GM12878 (cell line): Measurements from ENCODE around the gene BTG2. TPM values are rescaled to one million over a fixed set of nuclear protein-coding genes. Genes with fewer than 3 reads are reported as not detected.

Experiments used
- ATAC-seq: fragments of 200-7000 bp; cut with Tn5 transposase; 3 replicates; pipeline ENCODE4 v1.9.1; 2020; ENCODE audit warnings: mild to moderate bottlenecking, moderate library complexity
- BruUV-seq: library from RNA; stranded (reverse); fragments of 400-500 nt; replicated peaks from 2 replicates; lab custom pipeline; 2021; lab: Mats Ljungman, UMichigan
- CTCF ChIA-PET: fragments of 300-600 bp; sonication (Branson Sonifier 250); formaldehyde crosslinking; extraction: SDS; loops from one replicate; lab custom pipeline; 2021; ENCODE audit warnings: inconsistent platforms; lab: Yijun Ruan, JAX
- POLR2A ChIA-PET: fragments of 350-600 bp; formaldehyde crosslinking; extraction: SDS; loops from one replicate; lab custom pipeline; 2021; ENCODE audit warnings: inconsistent platforms; lab: Charles Lee
- RAD21 ChIA-PET: fragments of 300-600 bp; sonication (Branson Sonifier 250); formaldehyde crosslinking; loops from one replicate; lab custom pipeline; 2023; ENCODE audit warnings: antibody characterized with exemption; ENCODE audit not compliant: unreplicated experiment; lab: Charles Lee
- SMC1A ChIA-PET: fragments of 300-600 bp; sonication (Branson Sonifier 250); formaldehyde crosslinking; loops from one replicate; lab custom pipeline; 2023; ENCODE audit not compliant: unreplicated experiment, uncharacterized antibody; lab: Charles Lee
- DNase-seq: peaks from one replicate; pipeline ENCODE4 v3.0.0-alpha.2; 2011; ENCODE audit warnings: low read depth, low spot score
- FAIRE-seq: peaks from 3 replicates; lab custom pipeline; 2011; peaks lifted over from hg19 to GRCh38; lab: Jason Lieb, UNC
- H2AFZ ChIP-seq: 2 replicates; pipeline ENCODE4 v1.6.0; 2011; ENCODE audit warnings: low read depth, low read length, control low read depth; ENCODE audit not compliant: control insufficient read depth
- H3K27ac ChIP-seq: 2 replicates; pipeline ENCODE4 v1.5.1; 2011; ENCODE audit warnings: control low read depth; ENCODE audit not compliant: control insufficient read depth, insufficient read depth
- H3K27me3 ChIP-seq, 2 experiments: replicated peaks in 1 of 2; 2 replicates each; pipeline versions ENCODE4 v1.6.0 to v1.6.1; 2011; ENCODE audit warnings: low read length in 1 of 2; ENCODE audit not compliant: control insufficient read depth in 2 of 2, insufficient read depth in 2 of 2
- H3K36me3 ChIP-seq, 2 experiments: 2 replicates each; pipeline ENCODE4 v1.5.1; 2011; ENCODE audit warnings: low read length in 1 of 2; ENCODE audit not compliant: control insufficient read depth in 2 of 2, insufficient read depth in 2 of 2
- H3K4me1 ChIP-seq: 2 replicates; pipeline ENCODE4 v1.6.1; 2011; ENCODE audit warnings: mild to moderate bottlenecking, low read length, moderate library complexity, mixed read lengths; ENCODE audit not compliant: control insufficient read depth, insufficient read depth
- H3K4me2 ChIP-seq: 2 replicates; pipeline ENCODE4 v1.6.0; 2011; ENCODE audit warnings: control low read depth; ENCODE audit not compliant: control insufficient read depth, insufficient read depth
- H3K4me3 ChIP-seq: fragments of 200-600 bp; sonication (generic); 2 replicates; pipeline ENCODE4 v1.5.1; 2016
- H3K79me2 ChIP-seq: 2 replicates; pipeline ENCODE4 v1.6.0; 2011; ENCODE audit warnings: low read length; ENCODE audit not compliant: control insufficient read depth, insufficient read depth
- H3K9ac ChIP-seq: 2 replicates; pipeline ENCODE4 v1.8.0; 2011; ENCODE audit warnings: low read length, control low read depth, mixed read lengths; ENCODE audit not compliant: control insufficient read depth, insufficient read depth
- H3K9me3 ChIP-seq: replicated peaks from 3 replicates; pipeline ENCODE4 v1.5.1; 2011; ENCODE audit warnings: mild to moderate bottlenecking, low read length; ENCODE audit not compliant: control insufficient read depth, insufficient read depth
- H4K20me1 ChIP-seq: 2 replicates; pipeline ENCODE4 v1.6.0; 2011; ENCODE audit not compliant: control insufficient read depth, insufficient read depth
- CHD4 ChIP-seq: fragments of 200-600 bp; sonication (generic); IDR thresholded peaks from 2 replicates; pipeline ENCODE4 v1.6.1; 2016; ENCODE audit warnings: mild to moderate bottlenecking
- HDAC2 ChIP-seq: fragments of 200-600 bp; sonication (generic); IDR thresholded peaks from 2 replicates; pipeline ENCODE4 v1.6.1; 2017
- HDGF ChIP-seq: fragments of 450-650 bp; IDR thresholded peaks from 2 replicates; pipeline ENCODE4 v1.6.1; 2016; ENCODE audit warnings: antibody characterized with exemption
- KDM1A ChIP-seq: fragments of 200-600 bp; sonication (generic); IDR thresholded peaks from 2 replicates; pipeline ENCODE4 v1.6.1; 2016; ENCODE audit warnings: borderline replicate concordance
- MLLT1 ChIP-seq: fragments of 450-650 bp; IDR thresholded peaks from 2 replicates; pipeline ENCODE4 v1.6.1; 2016; ENCODE audit warnings: mild to moderate bottlenecking
- RUNX3 ChIP-seq: IDR thresholded peaks from 2 replicates; pipeline ENCODE4 v1.6.1; 2012; ENCODE audit warnings: low read length, inconsistent platforms
- SUPT20H ChIP-seq: IDR thresholded peaks from 2 replicates; pipeline ENCODE4 v1.6.1; 2011; ENCODE audit warnings: low read depth, mild to moderate bottlenecking, low read length, moderate library complexity, borderline replicate concordance; ENCODE audit not compliant: control insufficient read depth
- WRNIP1 ChIP-seq: IDR thresholded peaks from 2 replicates; pipeline ENCODE4 v1.6.1; 2011; ENCODE audit warnings: low read depth, low read length, improper control_type of control experiment, borderline replicate concordance
- WGBS: methylation state at CpG from one replicate; pipeline ENCODE4 v1.1.6; 2016; ENCODE audit warnings: low lambda C conversion rate; ENCODE audit not compliant: insufficient replicate concordance, insufficient coverage; ENCODE audit errors: missing lambda C conversion rate; 5-methylcytosine and 5-hydroxymethylcytosine counted together
- in situ Hi-C: fragments of 300-500 bp; cut with MboI; formaldehyde crosslinking; loops from 9 replicates; pipeline ENCODE4 v1.14.3; 2018; ENCODE audit warnings: mixed read lengths
- intact Hi-C: fragments of 100-400 bp; cut with micrococcal nuclease; formaldehyde crosslinking; loops from one replicate; pipeline ENCODE4 v1.14.2; 2022; ENCODE audit not compliant: unreplicated experiment
- polyA plus RNA-seq, 11 experiments: library from polyadenylated mRNA; depleted of rRNA in 4 of 11; unstranded in 6 of 11; stranded (reverse) in 5 of 11; fragments of >200 nt; fragmentation: Nextera tagmentation in 4 of 11; fragmentation: Illumina TruSeq in 1 of 11; extraction: Ambion mirVana in 4 of 11; extraction: Trizol in 1 of 11; gene quantifications; 1 replicate in 1 of 11; 2 replicates in 10 of 11; pipeline versions ENCODE4 v1.2.1 to v1.2.3, GENCODE V29; 2011 to 2016; ENCODE audit warnings: inconsistent platforms in 2 of 11, missing spikeins in 2 of 11, low read depth in 1 of 11
- total RNA-seq, 4 experiments: library from RNA; depleted of rRNA in 3 of 4; stranded (reverse); fragments of >200 nt in 3 of 4; fragmentation: Illumina TruSeq in 1 of 4; extraction: Trizol in 1 of 4; gene quantifications; 2 replicates each; pipeline versions ENCODE4 v1.2.1 to v1.2.3, GENCODE V29; 2013 to 2021
- TF ChIP-seq, protein P1 (sequence below): fragments of 450-650 bp; IDR thresholded peaks from 2 replicates; pipeline ENCODE4 v1.6.1; 2017; ENCODE audit warnings: mild to moderate bottlenecking

The BTG2 gene
- total and polyA plus RNA-seq, 10 of the 15 experiments (the other 5 are each of a cell fraction or from before 2014, with no cell fraction given), result 23.3 to 160 (median 98.1) TPM

GRCh38 chr1:203275656-203276272, 29.6 kb upstream of the BTG2 start:
- FAIRE-seq (no peak), ATAC-seq (no peak), DNase-seq (no peak)
- H3K4me1 ChIP-seq, result peaks cover 47% of the 10 kb centered on the region
- H3K79me2 ChIP-seq, result peaks cover 7% of the 10 kb centered on the region
- no peak overlapping the region for H3K4me3 ChIP-seq
- intact Hi-C loops, result no loop called here
- H3K9me3 ChIP-seq, result no peaks in the 10 kb centered on the region
- WGBS, result 89% methylated on average over 11 of the region's 11 CpGs
- H3K27ac ChIP-seq, result no peak overlapping the region
- ChIA-PET SMC1A (interaction anchor here (4.3 to 30.2 kb wide), 4 partner anchors 8 to 63 kb away, joined by 37 to 590 read pairs (median 346); partner anchors contain the start of gene BTG2), POLR2A (interaction anchor here (0.6 to 19.5 kb wide), 10 partner anchors 11 to 247 kb away, joined by 3 to 370 read pairs (median 6); partner anchors contain the start of gene BTG2), CTCF (interaction anchor here (1.5 to 15.2 kb wide), 10 partner anchors 6 to 212 kb away, joined by 3 to 854 read pairs (median 22); no protein-coding TSS in a partner anchor)
- in situ Hi-C loops, result loop anchor here (25.0 kb wide), 1 partner anchor 1237 kb away; the partner anchor contains the start of gene MDM4
- no peaks in the 10 kb centered on the region for H3K27me3 ChIP-seq
- no peaks in the 10 kb centered on the region for H3K36me3 ChIP-seq
- no peaks in the 10 kb centered on the region for H4K20me1 ChIP-seq
- BruUV-seq, result no TSS peak
- no peak overlapping the region for H2AFZ ChIP-seq
- H3K4me2 ChIP-seq, result no peak overlapping the region
- TF ChIP-seq RUNX3 (no peak), SUPT20H (no peak), CHD4 (no peak), KDM1A (no peak), HDGF (no peak), WRNIP1 (no peak), MLLT1 (no peak), HDAC2 (no peak)
- TF ChIP-seq, protein P1, sequence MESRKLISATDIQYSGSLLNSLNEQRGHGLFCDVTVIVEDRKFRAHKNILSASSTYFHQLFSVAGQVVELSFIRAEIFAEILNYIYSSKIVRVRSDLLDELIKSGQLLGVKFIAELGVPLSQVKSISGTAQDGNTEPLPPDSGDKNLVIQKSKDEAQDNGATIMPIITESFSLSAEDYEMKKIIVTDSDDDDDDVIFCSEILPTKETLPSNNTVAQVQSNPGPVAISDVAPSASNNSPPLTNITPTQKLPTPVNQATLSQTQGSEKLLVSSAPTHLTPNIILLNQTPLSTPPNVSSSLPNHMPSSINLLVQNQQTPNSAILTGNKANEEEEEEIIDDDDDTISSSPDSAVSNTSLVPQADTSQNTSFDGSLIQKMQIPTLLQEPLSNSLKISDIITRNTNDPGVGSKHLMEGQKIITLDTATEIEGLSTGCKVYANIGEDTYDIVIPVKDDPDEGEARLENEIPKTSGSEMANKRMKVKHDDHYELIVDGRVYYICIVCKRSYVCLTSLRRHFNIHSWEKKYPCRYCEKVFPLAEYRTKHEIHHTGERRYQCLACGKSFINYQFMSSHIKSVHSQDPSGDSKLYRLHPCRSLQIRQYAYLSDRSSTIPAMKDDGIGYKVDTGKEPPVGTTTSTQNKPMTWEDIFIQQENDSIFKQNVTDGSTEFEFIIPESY, result no peak
- TF ChIP-seq, all 136 proteins: peak for 0
- RAD21 ChIA-PET, result interaction anchor here (0.5 to 30.0 kb wide), 7 partner anchors 11 to 172 kb away, joined by 3 to 541 read pairs (median 251); partner anchors contain the start of gene BTG2
- H3K9ac ChIP-seq, result no peak overlapping the region
